DND-41 (cell line): ENCODE data around the gene CDS2.

Experiments used
- EZH2 ChIP-seq: IDR thresholded peaks from 3 replicates; pipeline ENCODE4 v1.6.1; 2012; ENCODE audit warnings: borderline replicate concordance, low read depth, mild to moderate bottlenecking, moderate library complexity, low read length, inconsistent platforms; ENCODE audit not compliant: severe bottlenecking
- TF ChIP-seq, protein P1 (sequence below): IDR thresholded peaks from 2 replicates; pipeline ENCODE4 v1.5.1; 2012; ENCODE audit warnings: borderline replicate concordance, low read length, moderate library complexity, mild to moderate bottlenecking; ENCODE audit not compliant: poor library complexity, severe bottlenecking; ENCODE audit errors: extremely low read depth

DNA sequence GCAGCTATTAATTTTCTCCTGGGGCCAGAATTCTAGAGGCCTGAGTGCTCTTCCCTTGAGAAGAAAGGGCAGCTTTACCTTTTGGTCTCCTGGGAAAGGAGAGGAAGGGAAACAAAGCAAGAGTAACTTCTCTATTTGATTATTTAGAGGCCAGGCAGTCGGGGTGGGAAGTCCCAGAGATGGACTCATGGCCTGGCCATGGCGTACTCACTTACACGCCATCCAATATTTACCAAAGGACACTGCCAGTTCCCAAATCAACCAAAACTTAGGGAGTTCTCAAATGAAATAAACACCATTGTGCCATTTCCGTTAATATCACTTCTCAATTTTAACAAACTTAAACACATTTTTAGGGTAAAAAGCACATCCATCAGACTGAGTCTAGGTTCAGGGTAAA is 76.6 kb downstream of the CDS2 start:
- TF ChIP-seq, protein P1, sequence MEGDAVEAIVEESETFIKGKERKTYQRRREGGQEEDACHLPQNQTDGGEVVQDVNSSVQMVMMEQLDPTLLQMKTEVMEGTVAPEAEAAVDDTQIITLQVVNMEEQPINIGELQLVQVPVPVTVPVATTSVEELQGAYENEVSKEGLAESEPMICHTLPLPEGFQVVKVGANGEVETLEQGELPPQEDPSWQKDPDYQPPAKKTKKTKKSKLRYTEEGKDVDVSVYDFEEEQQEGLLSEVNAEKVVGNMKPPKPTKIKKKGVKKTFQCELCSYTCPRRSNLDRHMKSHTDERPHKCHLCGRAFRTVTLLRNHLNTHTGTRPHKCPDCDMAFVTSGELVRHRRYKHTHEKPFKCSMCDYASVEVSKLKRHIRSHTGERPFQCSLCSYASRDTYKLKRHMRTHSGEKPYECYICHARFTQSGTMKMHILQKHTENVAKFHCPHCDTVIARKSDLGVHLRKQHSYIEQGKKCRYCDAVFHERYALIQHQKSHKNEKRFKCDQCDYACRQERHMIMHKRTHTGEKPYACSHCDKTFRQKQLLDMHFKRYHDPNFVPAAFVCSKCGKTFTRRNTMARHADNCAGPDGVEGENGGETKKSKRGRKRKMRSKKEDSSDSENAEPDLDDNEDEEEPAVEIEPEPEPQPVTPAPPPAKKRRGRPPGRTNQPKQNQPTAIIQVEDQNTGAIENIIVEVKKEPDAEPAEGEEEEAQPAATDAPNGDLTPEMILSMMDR = no peak
- TF ChIP-seq EZH2 = no peak
